G401 (cell line): ENCODE data around the gene LRRN2. TPM values are rescaled to one million over a fixed set of nuclear protein-coding genes. Genes with fewer than 3 reads are reported as not detected.
"Not testable (repeated sequence)": the region's sequence is repeated elsewhere in the genome, so short reads cannot be mapped to it uniquely, and the experiment has no call there.

Experiments
- DNase-seq: peaks from one replicate; pipeline ENCODE4 v3.0.0-alpha.2; 2015; ENCODE audit warnings: low spot score
- in situ Hi-C: cut with HindIII; loops from 2 replicates; pipeline ENCODE4 v1.10.0; 2016; ENCODE audit warnings: low sequenced_read_pairs, mixed read lengths
- total RNA-seq: library from RNA; depleted of rRNA; stranded (reverse); fragments of >200 nt; shearing (Covaris generic); gene quantifications from 2 replicates; pipeline ENCODE4 v1.2.3, GENCODE V29; 2014; rRNA removed

LRRN2 gene
- 0.12 and 0.44 TPM in 2 replicates for total RNA-seq

DNA sequence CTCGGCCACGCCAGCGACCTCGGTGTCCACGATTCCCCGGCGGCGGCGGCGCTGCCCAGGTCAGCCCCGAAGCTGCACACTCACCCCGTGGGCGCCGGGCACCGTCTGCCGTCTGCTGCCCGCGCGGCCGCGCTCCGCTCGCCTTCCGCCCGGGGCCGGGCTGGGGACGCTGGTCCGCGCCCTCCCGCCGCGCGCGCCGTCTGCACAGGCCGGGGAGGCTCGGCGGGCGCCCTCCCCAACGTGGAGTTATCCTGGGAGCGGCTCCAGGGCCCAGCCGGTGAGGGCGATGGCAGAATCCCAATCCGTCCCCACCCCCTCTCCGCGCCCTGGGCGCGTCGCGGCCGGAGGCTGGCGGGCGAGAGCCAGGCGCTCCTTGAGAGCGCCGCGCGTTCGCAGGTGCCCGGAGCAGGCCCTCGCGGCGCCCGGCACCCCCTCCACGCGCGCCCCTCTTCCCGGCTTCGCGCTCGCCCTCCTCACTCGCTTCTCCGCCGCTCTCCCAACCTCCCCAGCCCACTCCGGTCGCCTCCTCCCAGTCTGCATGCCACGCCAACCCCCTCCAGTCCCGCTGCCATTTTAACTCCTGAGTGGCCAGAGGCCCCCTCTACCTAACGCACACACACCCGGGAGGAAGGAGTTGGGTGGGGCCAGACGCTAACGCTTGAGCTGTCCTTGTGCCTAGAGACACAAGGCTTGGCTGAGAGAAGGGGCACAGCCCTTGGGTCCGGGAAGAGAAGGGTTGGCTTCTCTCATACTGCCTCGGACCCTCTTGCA, at the start of gene LRRN2:
Gene LRRN2 (minus strand): TSS at position 503 of the 771 bp plus-strand sequence. CDS start 65,746 bp downstream, outside the sequence.
- peak; percentile 59 for DNase-seq
- in situ Hi-C loops = no loop called here

DNA sequence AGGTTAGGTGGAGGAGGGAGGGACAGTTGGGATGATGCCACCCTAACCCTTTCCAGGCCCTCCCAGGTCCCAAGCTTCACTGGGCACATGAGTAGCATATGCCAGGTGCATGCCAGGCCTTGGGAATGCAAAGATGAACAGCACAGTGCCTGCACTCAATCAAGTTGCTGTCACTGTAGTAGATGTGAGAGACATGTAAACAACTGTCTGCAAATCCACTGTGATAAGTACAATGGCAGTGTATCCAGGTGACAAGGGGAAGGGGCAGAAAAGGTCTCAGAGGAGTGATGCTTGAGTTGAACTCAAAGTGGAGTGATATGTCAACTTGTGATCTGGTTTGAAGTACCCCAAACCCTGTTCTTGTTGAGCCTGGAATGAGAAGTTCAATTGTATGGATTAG, 49.5 kb upstream of the LRRN2 start:
- in situ Hi-C loops = no loop called here
- no peak for DNase-seq

DNA sequence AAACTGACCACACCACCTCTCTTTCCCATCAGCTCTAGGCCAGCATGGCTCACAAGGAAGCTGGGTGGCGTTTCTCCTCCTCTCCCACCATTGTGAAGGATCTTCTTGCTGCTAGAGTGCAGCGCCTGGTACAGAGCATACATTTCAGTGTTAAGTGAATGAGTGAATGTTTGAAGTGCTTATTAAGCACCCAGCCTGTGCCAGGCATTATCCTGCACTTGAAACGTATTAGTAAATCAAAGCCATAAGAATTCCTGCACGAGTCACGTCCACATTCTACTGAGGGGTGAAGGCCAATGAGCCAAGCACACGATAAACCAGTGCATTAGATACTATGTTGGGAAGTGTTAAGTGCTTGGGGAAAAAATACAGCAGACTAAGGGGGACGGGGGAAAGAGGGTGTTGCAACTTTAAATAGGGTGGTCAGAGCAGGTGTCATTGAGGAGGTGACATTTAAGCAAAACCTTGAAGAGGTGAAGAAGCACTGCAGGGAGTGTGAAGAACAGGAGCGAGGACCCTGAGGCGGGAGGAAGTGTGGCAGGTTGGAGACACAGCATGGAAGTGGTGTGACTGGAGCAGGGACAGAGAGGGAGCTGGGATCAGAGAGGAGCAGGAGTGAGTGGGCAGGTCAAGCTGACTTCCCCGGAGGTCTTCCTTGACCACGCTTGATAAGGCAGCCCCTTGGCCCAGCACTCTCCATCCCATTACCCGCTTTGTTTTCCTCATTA, 48.5 kb upstream of the LRRN2 start:
- DNase-seq = no peak
- in situ Hi-C loops = no loop called here

GRCh38 chr1:204733289-204733688, 47.8 kb upstream of the LRRN2 start:
- DNase-seq = no peak
- in situ Hi-C loops = no loop called here

DNA sequence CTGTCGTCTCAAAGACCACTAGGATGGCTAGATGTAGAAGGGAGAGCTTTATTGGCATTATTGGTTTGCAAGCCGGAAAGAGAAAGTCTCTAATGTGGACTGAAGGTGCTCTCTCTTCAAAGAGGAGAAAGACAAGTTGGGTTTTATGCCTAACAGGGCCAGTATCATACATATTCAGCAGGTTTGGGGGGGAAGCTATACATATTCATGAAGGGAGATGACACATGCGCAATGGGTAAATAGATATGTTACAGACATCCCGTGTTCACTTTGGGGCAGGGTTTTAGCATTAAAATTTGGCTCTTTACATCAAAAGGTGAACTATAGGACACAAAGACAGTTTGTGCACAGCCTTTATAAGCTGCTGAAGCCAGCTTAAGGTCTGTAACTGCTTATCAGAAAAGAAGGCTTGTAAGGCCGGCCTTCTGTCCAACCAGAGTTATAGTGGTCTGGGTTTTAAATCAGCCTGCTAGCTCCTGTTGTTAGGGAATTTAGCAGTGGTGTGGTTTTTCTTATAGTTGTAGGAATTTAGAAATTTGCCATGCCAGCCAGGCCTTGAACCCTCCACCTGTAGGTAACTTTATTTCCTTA, 46.5 kb upstream of the LRRN2 start:
- DNase-seq = no peak
- in situ Hi-C loops = no loop called here

DNA sequence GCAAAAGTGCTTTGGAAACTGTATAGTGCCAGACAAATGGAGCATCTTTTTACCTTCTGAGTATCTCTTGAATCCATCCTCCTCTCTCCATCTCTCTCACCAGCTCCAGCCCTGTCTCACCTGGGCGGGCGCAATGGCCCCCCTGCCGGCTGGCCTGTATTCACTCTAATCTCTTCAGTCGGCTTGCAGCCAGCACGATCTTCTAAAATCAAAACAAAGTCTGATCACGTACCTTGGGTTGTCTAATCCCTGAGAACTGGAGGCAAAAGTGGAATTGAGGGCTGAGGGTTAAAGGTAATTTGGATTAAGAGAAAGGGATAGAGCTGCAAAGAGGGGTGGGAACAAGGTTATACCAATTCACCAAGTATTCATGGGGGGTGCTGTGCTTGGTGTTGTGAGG, 46.0 kb upstream of the LRRN2 start:
- no peak for DNase-seq
- in situ Hi-C loops = no loop called here

GRCh38 chr1:204730826-204731459, 45.4 kb upstream of the LRRN2 start:
- no peak for DNase-seq
- in situ Hi-C loops = no loop called here

DNA sequence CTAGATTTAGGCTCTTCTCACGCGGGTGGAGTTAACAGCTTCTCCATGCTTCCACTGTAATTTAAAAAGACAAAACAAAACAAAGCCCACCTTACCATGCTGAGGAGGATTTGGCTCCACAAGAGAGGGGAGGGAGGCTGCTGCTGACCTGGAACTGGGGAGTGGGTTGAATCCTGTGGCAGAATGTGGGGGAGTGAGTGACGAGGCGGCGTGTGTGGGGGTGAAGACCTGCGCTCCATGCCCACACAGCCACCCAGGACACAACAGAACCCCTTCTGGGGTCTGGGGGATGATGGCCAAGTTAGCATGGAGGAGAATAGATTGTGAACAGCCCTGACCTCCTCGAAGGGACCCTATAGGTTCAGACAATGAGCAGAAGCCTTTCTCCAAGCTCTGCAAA, 44.0 kb upstream of the LRRN2 start:
- in situ Hi-C loops = no loop called here
- DNase-seq = no peak

- in situ Hi-C loops = no loop called here
Observed at GRCh38 chr1:204728456-204728855, 42.9 kb upstream of the LRRN2 start.

DNA sequence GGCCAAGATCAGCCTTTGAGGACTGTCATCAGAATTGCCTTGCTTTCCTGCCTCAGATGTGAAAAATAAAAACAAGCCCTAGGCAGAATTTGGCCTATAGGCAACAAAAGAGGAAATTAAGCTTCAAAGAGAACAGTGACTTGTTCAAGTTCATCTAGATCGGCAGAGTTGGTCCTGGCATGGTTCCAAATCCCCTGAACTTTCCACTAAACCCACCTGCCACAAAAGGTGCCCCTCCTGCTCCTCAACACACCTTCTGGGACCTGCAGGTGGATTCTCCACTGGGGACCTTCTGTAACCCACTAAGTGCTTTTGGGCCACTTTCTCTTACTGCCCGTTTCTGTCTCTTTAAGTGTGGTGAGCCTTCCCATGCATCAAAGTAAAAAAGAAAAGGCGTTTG, 42.5 kb upstream of the LRRN2 start:
- in situ Hi-C loops = no loop called here

More at GRCh38 chr1:204728456-204728855, 42.9 kb upstream of the LRRN2 start:
- DNase-seq = no peak

GRCh38 chr1:204727438-204727837, 41.9 kb upstream of the LRRN2 start:
- in situ Hi-C loops, DNase-seq: not testable (repeated sequence)

More for the DNA sequence above, 42.5 kb upstream of the LRRN2 start:
- no peak for DNase-seq

- DNase-seq = no peak
- in situ Hi-C loops = no loop called here
Observed at GRCh38 chr1:204726478-204726877, 40.9 kb upstream of the LRRN2 start.

DNA sequence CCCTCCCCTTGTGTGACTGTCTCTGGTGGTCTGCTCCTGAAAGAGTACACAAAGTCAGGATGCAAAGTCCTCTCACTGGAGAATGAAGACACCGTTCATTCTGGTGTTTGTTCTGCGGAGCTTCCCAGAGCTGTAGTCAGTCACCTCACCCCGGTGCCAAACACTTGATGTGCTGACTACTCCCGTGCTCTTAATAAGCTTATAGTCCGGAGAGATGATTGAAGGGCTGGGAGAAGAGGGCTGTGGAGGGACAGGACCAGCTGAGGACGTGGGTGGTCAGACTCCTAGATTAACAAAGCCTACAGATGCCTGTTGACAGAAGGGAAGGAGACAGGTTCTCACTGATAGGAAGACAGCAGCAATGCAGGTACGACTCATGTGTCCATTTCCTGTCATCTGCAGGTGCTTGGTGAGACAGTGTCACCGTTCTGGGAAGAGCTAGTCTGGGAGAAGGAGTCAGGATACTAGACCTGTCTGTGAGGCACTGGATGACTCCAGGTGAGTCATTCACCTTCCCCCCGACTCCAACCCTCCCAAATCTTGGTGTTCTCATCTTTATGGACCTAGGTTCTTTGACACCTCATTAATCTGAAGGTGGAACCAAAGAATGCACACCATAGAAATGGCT, 40.4 kb upstream of the LRRN2 start:
- in situ Hi-C loops = no loop called here
- no peak for DNase-seq

GRCh38 chr1:204723131-204723787, 37.7 kb upstream of the LRRN2 start:
- in situ Hi-C loops = no loop called here

DNA sequence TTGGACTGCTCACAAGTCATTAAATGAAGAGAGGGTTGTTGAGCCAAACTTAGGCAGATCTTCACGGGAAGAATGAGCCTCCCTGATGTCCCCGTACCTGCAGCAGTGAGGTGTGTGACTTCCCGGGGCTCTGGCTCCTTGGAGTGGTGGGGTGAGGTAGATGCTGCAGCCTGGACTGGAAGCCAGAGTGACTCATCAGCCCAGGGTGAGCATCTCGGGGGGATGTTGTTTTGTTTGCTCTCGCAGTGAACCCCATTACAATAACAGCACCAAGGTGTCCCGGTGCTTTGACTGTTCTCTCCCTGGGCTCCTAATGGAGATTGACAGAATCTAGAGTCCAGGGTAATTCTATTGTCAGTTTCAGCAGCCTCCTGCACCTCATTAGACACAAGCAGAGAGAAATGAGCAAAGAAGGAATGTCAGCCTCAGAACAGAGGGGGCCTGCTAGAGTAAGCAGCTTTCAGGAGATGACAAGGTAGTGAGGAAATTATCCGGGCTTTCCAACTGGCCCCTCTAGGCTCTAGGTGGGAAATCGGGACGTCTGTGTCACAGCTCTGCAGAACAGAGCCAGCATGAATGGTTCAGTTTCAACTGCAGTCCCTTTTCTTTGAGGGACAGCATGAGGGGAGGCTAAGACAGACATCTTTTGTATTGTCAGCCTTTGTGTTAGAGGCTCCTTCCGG, 36.0 kb upstream of the LRRN2 start:
- in situ Hi-C loops = no loop called here
- no peak for DNase-seq

More at GRCh38 chr1:204723131-204723787, 37.7 kb upstream of the LRRN2 start:
- DNase-seq = peak; percentile 25

DNA sequence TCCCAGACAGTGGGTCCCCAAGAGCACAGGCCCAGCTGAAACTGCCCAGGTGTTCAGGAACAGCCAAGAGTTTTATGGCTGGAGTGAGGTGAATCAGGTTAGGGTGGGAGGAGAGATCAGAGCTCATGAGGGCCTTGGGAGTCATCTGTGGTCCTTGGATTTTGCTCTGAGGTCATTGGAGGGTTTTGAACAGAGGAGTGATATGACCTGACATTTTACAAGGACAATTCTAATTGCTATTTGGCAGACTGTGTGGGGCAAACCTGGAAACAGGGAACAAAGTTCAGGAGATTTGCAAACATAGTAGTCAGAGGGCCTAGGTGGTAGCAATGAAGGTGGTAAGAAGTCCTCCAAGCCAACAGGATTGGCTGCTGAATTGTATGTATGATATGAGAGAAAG, 31.1 kb upstream of the LRRN2 start:
- in situ Hi-C loops = no loop called here
- DNase-seq = no peak

- DNase-seq = no peak
- in situ Hi-C loops = no loop called here
Observed at GRCh38 chr1:204714861-204715511, 29.4 kb upstream of the LRRN2 start.
